OCI-LY1 (cell line): ENCODE results near the gene SCTR.

ENCODE experiments used
- H2AFZ ChIP-seq: fragments of 200-600 bp; sonication (generic), shearing (Covaris generic); 2 replicates; pipeline ENCODE4 v1.6.0; 2014; ENCODE audit warnings: antibody characterized with exemption, mild to moderate bottlenecking, low read length
- H3F3A ChIP-seq: fragments of 200-600 bp; sonication (generic), shearing (Covaris generic); 2 replicates; pipeline ENCODE4 v1.6.0; 2014; ENCODE audit warnings: mild to moderate bottlenecking, antibody characterized with exemption, low read length, moderate library complexity; ENCODE audit not compliant: insufficient read depth
- H3K27ac ChIP-seq: fragments of 200-600 bp; sonication (generic); 2 replicates; pipeline ENCODE4 v1.5.1; 2014; ENCODE audit warnings: low read length, mixed run types, mild to moderate bottlenecking, low read depth; ENCODE audit not compliant: poor library complexity, severe bottlenecking
- H3K27me3 ChIP-seq: fragments of 200-600 bp; sonication (generic); 2 replicates; pipeline ENCODE4 v1.6.0; 2014; ENCODE audit warnings: antibody characterized with exemption, mild to moderate bottlenecking, low read length, moderate library complexity; ENCODE audit not compliant: insufficient read depth
- H3K36me3 ChIP-seq: fragments of 200-600 bp; sonication (generic); 2 replicates; pipeline ENCODE4 v1.6.1; 2014; ENCODE audit warnings: mild to moderate bottlenecking, antibody characterized with exemption, low read length, moderate library complexity, mixed read lengths; ENCODE audit not compliant: insufficient read depth
- H3K4me1 ChIP-seq: fragments of 200-600 bp; sonication (generic); 2 replicates; pipeline ENCODE4 v1.5.1; 2014; ENCODE audit warnings: mild to moderate bottlenecking, low read length, moderate library complexity; ENCODE audit not compliant: insufficient read depth, severe bottlenecking
- H3K4me2 ChIP-seq: fragments of 200-600 bp; sonication (generic), shearing (Covaris generic); 2 replicates; pipeline ENCODE4 v1.6.1; 2014; ENCODE audit warnings: low read length
- H3K4me3 ChIP-seq: fragments of 200-600 bp; sonication (generic); 2 replicates; pipeline ENCODE4 v1.5.1; 2014; ENCODE audit warnings: low read length, low read depth, mild to moderate bottlenecking, mixed read lengths; ENCODE audit not compliant: poor library complexity, severe bottlenecking
- H3K79me2 ChIP-seq: fragments of 200-600 bp; shearing (Covaris generic); 2 replicates; pipeline ENCODE4 v1.6.1; 2016; ENCODE audit warnings: mixed run types, low read length, mixed read lengths; ENCODE audit not compliant: insufficient read depth
- H3K9ac ChIP-seq: fragments of 200-600 bp; sonication (generic), shearing (Covaris generic); 2 replicates; pipeline ENCODE4 v1.6.1; 2014; ENCODE audit warnings: mild to moderate bottlenecking, low read length, mixed read lengths
- H3K9me2 ChIP-seq: fragments of 200-600 bp; sonication (generic), shearing (Covaris generic); 2 replicates; pipeline ENCODE4 v1.6.1; 2014; ENCODE audit warnings: low read depth, mild to moderate bottlenecking, low read length, mixed read lengths
- H3K9me3 ChIP-seq: fragments of 200-600 bp; shearing (Covaris generic); 2 replicates; pipeline ENCODE4 v1.6.1; 2014; ENCODE audit warnings: low read length, mixed read lengths
- H4K20me1 ChIP-seq: fragments of 200-600 bp; sonication (generic), shearing (Covaris generic); 2 replicates; pipeline ENCODE4 v1.6.0; 2016; ENCODE audit warnings: mild to moderate bottlenecking, low read length; ENCODE audit not compliant: insufficient read depth
- CTCF ChIP-seq: fragments of 200-600 bp; sonication (generic), shearing (Covaris generic); IDR thresholded peaks from 2 replicates; pipeline ENCODE4 v1.5.1; 2017; ENCODE audit warnings: mild to moderate bottlenecking, antibody characterized with exemption, low read length, moderate library complexity, mixed read lengths
- EZH2 ChIP-seq: fragments of 200-600 bp; sonication (generic), shearing (Covaris generic); IDR thresholded peaks from 2 replicates; pipeline ENCODE4 v1.8.0; 2017; ENCODE audit warnings: borderline replicate concordance, mixed run types, mild to moderate bottlenecking, antibody characterized with exemption, low read length, moderate library complexity, mixed read lengths

SCTR gene

GRCh38 chr2:119442226-119442619, 82.1 kb downstream of the SCTR start:
- no peak for TF ChIP-seq CTCF
- no peak for TF ChIP-seq EZH2
- no peak overlapping the region for H2AFZ ChIP-seq
- H3K36me3 ChIP-seq, result no peaks in the 10 kb centered on the region

GRCh38 chr2:119441376-119442225, 82.7 kb downstream of the SCTR start:
- H3K27ac ChIP-seq, result no peak overlapping the region
- H4K20me1 ChIP-seq, result no peaks in the 10 kb centered on the region
- H3K36me3 ChIP-seq, result no peaks in the 10 kb centered on the region
- no peaks in the 10 kb centered on the region for H3K27me3 ChIP-seq
- H3K9ac ChIP-seq, result no peak overlapping the region
- no peaks in the 10 kb centered on the region for H3K79me2 ChIP-seq
- no peaks in the 10 kb centered on the region for H3F3A ChIP-seq
- H2AFZ ChIP-seq, result no peak overlapping the region
- TF ChIP-seq EZH2 (no peak), CTCF (no peak)
- H3K9me2 ChIP-seq, result no peaks in the 10 kb centered on the region
- no peaks in the 10 kb centered on the region for H3K9me3 ChIP-seq
- no peak overlapping the region for H3K4me3 ChIP-seq
- H3K4me1 ChIP-seq, result no peaks in the 10 kb centered on the region
- H3K4me2 ChIP-seq, result no peak overlapping the region

More at GRCh38 chr2:119442226-119442619, 82.1 kb downstream of the SCTR start:
- Histone ChIP-seq H3K4me2 (no peak overlapping the region), H3K9me3 (no peaks in the 10 kb centered on the region), H3K9me2 (no peaks in the 10 kb centered on the region), H4K20me1 (no peaks in the 10 kb centered on the region), H3K4me3 (no peak overlapping the region), H3K9ac (no peak overlapping the region), H3K27me3 (no peaks in the 10 kb centered on the region), H3F3A (no peaks in the 10 kb centered on the region), H3K4me1 (no peaks in the 10 kb centered on the region), H3K79me2 (no peaks in the 10 kb centered on the region), H3K27ac (no peak overlapping the region)

GRCh38 chr2:119440873-119441272, 83.4 kb downstream of the SCTR start:
- TF ChIP-seq CTCF (no peak), EZH2 (no peak)
- H3K36me3 ChIP-seq, result no peaks in the 10 kb centered on the region
- no peak overlapping the region for H2AFZ ChIP-seq
- no peak overlapping the region for H3K27ac ChIP-seq
- H3K4me2 ChIP-seq, result no peak overlapping the region
- no peaks in the 10 kb centered on the region for H3K4me1 ChIP-seq
- H3K27me3 ChIP-seq, result no peaks in the 10 kb centered on the region
- no peaks in the 10 kb centered on the region for H3K79me2 ChIP-seq
- H3F3A ChIP-seq, result no peaks in the 10 kb centered on the region
- H3K4me3 ChIP-seq, result no peak overlapping the region
- H3K9me3 ChIP-seq, result no peaks in the 10 kb centered on the region
- H4K20me1 ChIP-seq, result no peaks in the 10 kb centered on the region
- no peaks in the 10 kb centered on the region for H3K9me2 ChIP-seq
- no peak overlapping the region for H3K9ac ChIP-seq
